Adipose tissue (tissue), 3 donors: Measurements from ENCODE around the gene MSH2. TPM values are rescaled to one million over a fixed set of nuclear protein-coding genes. Genes with fewer than 3 reads are reported as not detected.

Source experiments
- H3K27ac ChIP-seq: one replicate; pipeline ENCODE4 v1.5.1; 2013; ENCODE audit warnings: low read depth, low read length
- WGBS, 3 donors: extraction: QIAGEN DNeasy Blood & Tissue Kit; methylation state at CpG; one replicate each; pipeline ENCODE4 v1.1.7; 2013; 5-methylcytosine and 5-hydroxymethylcytosine counted together
- polyA plus RNA-seq, 3 donors: library from polyadenylated mRNA; stranded (reverse); fragments of 200-250 nt; gene quantifications; one replicate each; pipeline ENCODE4 v1.2.3, GENCODE V29; 2013
- donor health status: healthy with polysubstance abuse.
- donor health status: Bipolar disorder and iron deficiency.
- donor health status: healthy.

MSH2 gene
- polyA plus RNA-seq, 3 donors, result 4.4 to 8.7 (median 6.5) TPM

DNA sequence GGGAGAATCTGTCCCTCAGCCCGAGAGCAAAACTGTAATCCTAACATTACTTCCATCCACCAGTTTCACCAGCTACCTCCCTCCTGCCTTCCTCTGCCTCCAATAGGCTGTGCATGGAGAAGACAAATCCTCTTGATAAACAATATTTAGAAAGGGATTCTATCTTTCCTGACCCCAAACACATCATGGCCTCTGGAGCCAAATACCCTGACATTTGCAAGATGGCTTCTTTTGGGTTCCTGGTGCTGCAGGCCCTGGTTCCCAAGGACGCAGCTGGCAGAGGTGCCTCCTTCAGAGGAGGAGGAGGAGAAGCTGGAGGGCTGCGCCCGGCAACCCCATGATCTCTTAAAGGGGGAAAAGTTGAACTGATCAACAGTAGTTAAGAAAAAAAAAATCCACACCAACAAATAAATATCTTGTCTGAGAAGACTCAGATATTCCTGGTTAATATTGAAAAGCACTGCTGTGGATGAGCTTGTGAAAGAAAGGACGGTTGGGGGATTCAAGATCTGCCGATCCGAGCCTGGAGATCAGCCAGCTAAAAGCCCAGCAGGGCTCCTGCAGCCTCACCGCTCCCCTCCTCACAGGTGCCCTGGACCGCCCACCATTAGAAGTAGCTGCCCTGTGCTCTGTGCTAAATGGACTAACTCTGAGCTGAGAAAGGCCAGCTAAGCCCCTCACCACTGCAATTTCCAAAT is 116.8 kb downstream of the MSH2 start:
- no peak overlapping the region for H3K27ac ChIP-seq
- WGBS, 3 donors, result 80 to 97% (median 82%) methylated on average over 9 of the region's 9 CpGs

GRCh38 chr2:47520302-47520630 is 117.3 kb downstream of the MSH2 start:
- WGBS, 3 donors, result 30 to 64% (median 39%) methylated on average over 8 of the region's 8 CpGs
- no peak overlapping the region for H3K27ac ChIP-seq

DNA sequence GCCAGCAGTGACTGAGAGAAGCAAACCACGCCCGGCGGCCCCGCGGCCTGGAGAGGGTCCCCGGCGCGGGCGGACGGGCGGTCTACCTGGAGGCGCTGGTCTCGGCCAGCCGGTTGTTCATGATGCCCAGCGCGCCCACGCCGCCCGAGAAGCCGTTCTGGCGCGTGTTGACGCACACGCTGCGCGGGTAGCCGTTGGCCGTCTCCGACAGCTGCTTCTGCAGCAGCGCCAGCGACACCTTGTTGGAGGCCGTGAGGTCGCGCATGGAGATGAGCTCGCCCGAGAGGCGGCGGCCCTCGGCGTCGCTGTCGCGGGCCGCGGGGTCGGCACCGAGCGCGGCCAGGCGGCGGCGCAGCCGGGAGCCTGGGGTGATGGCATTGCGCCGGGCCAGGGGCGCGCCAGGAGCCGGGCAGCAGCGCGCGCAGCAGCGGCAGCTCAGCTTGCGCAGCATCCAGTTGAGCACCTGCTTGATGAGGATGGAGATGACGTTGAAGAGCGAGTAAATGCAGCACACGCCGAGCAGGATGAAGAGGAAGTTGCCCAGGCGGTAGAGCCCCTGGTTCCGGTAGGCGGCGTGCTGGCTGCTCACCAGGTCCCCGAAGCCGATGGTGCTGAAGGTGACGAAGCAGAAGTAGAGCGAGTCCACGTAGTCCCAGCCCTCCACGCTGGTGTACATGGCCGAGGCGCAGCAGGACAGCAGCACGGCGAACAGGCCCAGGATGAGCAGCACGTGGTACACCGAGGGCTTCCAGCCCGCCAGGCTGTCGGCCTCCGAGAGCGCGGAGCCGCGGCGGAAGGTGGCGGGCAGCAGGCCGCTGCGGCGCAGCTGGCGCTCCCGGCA is 118.1 kb downstream of the MSH2 start:
- WGBS, 3 donors, result 1 to 2% (median 1%) methylated on average over 97 of the region's 97 CpGs
- no peak overlapping the region for H3K27ac ChIP-seq

GRCh38 chr2:47521666-47522285 is 118.8 kb downstream of the MSH2 start:
- no peak overlapping the region for H3K27ac ChIP-seq
- 13 to 25% (median 15%) methylated on average over 22 of the region's 22 CpGs for WGBS, 3 donors

- 89 to 100% (median 92%) methylated on average over 4 of the region's 4 CpGs for WGBS, 3 donors
- H3K27ac ChIP-seq, result no peak overlapping the region
Observed at GRCh38 chr2:47525167-47525566, 122.2 kb downstream of the MSH2 start.

DNA sequence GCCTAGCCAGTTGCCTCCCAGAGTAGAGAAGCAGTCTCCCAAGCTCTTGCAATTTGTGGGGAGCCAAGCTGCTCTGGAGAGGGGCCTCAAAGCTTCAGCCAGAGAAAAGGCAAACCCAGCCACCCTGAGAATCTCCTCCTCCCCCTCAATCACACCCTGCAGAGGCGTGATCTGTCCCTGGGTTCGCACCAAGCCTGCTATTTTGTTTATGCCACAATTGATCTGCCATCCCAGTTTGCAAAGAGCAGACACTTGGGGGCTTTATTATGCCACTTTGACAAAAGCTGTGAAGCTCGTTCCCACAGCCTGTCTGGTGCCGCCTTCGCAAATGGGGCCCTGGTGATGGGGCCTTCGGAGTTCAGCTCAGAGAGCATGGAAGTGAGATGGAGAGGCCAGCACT is 125.5 kb downstream of the MSH2 start:
- H3K27ac ChIP-seq, result no peak overlapping the region
- WGBS, 3 donors, result 91 to 97% (median 94%) methylated on average over 6 of the region's 6 CpGs

DNA sequence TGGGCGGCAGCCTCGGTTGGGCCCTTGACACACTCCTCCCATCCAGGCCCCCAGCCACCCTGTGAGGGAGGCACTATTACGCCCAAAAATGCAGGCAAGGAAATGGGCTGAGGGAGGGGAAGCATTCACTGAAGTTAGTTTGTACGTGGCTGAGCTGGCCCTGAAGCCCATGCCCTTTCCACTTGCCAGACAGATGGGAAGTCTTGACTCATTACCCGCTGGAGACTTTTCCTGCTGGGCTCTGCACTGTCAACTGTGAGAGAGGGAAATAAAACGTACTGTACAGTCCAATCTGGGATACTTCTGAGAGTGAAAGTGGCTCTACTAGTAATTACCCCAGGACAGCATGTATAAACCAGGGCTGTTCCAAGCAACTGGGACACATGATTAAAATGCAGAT is 125.9 kb downstream of the MSH2 start:
- no peak overlapping the region for H3K27ac ChIP-seq
- WGBS, 3 donors, result 67 to 77% (median 71%) methylated on average over 6 of the region's 6 CpGs

- H3K27ac ChIP-seq, result no peak overlapping the region
- 63 to 71% (median 66%) methylated on average over 16 of the region's 16 CpGs for WGBS, 3 donors
Observed at GRCh38 chr2:47530105-47530760, 127.3 kb downstream of the MSH2 start.

DNA sequence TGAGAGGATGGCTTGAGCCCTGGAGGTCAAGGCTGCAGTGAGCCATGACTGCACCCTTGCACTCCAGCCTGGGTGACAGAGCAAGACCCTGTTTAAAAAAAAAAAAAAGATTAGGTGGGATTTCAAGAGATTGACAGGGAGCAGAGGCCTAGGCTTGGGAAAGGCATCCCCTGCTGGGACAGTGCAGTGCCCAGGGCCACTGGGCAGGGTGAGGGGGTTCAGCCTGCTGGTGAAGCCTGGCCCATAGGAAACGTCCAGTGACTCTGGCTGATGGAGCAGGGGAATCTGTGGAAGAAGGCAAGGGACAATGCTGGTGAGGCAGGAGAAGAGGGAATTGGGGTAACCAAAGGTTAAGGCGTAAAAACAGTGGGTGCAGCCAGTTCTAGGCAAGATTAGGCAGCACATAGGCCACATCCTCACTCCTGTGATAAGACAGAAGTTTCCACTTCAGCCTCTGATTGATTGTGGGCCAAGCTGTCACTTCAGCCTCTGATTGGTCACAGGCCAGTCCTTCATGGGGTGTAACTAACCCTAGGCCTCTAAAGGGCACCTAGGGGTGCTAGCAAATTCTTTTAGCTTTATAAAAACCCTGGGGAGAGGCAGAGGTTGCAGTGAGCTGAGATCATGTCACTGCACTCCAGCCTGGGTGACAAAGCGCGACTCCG is 128.6 kb downstream of the MSH2 start:
- H3K27ac ChIP-seq, result no peak overlapping the region
- 91 to 92% (median 92%) methylated on average over 5 of the region's 5 CpGs for WGBS, 3 donors

Other genes starting within 250 kb of the MSH2 start
- under 1 TPM in 1 of 3 donors, not detected in 2; 0.06 TPM for gene STPG4, start 247.8 kb upstream of the MSH2 start, polyA plus RNA-seq
- gene CALM2, start 226.6 kb upstream of the MSH2 start, polyA plus RNA-seq, result 100 to 1,000 TPM; 136 to 605 (median 443) TPM
- gene EPCAM, start 33.8 kb upstream of the MSH2 start, polyA plus RNA-seq, result 10 to 100 TPM in 1 of 3 donors, 1 to 10 TPM in 2; 1.7 to 100.0 (median 7.5) TPM
- under 1 TPM in 1 of 3 donors, not detected in 2; 0.02 TPM for gene KCNK12, start 167.8 kb downstream of the MSH2 start, polyA plus RNA-seq